CD4-positive, alpha-beta T cell (primary cell): ENCODE measurements around the gene PRR16. TPM values are rescaled to one million over a fixed set of nuclear protein-coding genes. Genes with fewer than 3 reads are reported as not detected.

Source experiments
- ATAC-seq: fragments of 200-7000 bp; cut with Tn5 transposase; one replicate; pipeline ENCODE4 v1.10.0; 2022; ENCODE audit warnings: mild to moderate bottlenecking; ENCODE audit not compliant: poor library complexity
- CTCF ChIA-PET: fragments of 350-600 bp; sonication (Branson Sonifier 250); formaldehyde crosslinking; loops from one replicate; lab custom pipeline; 2021; ENCODE audit warnings: antibody characterized with exemption, inconsistent platforms; lab: Charles Lee
- POLR2A ChIA-PET: fragments of 350-600 bp; sonication (Branson Sonifier 250); formaldehyde crosslinking; loops from one replicate; lab custom pipeline; 2021; ENCODE audit warnings: antibody characterized with exemption, inconsistent platforms; lab: Charles Lee
- DNase-seq, 14 experiments: peaks; one replicate each; pipeline ENCODE4 v3.0.0-alpha.2; 2013 to 2020; ENCODE audit warnings: mixed read lengths in 2 of 14
- H3K27ac ChIP-seq, 2 donors: one replicate each; pipeline versions ENCODE4 v1.5.1 to v1.7.0; 2013; ENCODE audit warnings: low read length in 2 of 2, low read depth in 1 of 2, mild to moderate bottlenecking in 1 of 2
- H3K27me3 ChIP-seq, 2 experiments: 1 replicate in 1 of 2; 2 replicates in 1 of 2; pipeline versions ENCODE4 v1.6.1 to v1.7.0; 2013; ENCODE audit warnings: low read length in 2 of 2, control low read depth in 1 of 2, mild to moderate bottlenecking in 1 of 2, moderate library complexity in 1 of 2; ENCODE audit not compliant: insufficient read depth in 2 of 2, control insufficient read depth in 1 of 2
- H3K36me3 ChIP-seq: one replicate; pipeline ENCODE4 v1.6.1; 2013; ENCODE audit warnings: low read length, control low read depth; ENCODE audit not compliant: insufficient read depth
- H3K4me1 ChIP-seq: one replicate; pipeline ENCODE4 v1.6.1; 2013; ENCODE audit warnings: low read length, control low read depth; ENCODE audit not compliant: insufficient read depth
- H3K4me3 ChIP-seq: one replicate; pipeline ENCODE4 v1.5.1; 2013; ENCODE audit warnings: mild to moderate bottlenecking, low read length, moderate library complexity
- H3K9me3 ChIP-seq, 2 experiments: 1 replicate in 1 of 2; 2 replicates in 1 of 2; pipeline versions ENCODE4 v1.6.1 to v1.7.0; 2013; ENCODE audit warnings: low read length in 2 of 2, mild to moderate bottlenecking in 2 of 2, control low read depth in 1 of 2, moderate library complexity in 1 of 2; ENCODE audit not compliant: control insufficient read depth in 1 of 2, insufficient read depth in 1 of 2
- H3K27ac Mint-ChIP-seq: one replicate; pipeline ENCODE4 v1.8.0; 2020; ENCODE audit warnings: mixed read lengths
- H3K27me3 Mint-ChIP-seq: one replicate; pipeline ENCODE4 v1.8.0; 2021; ENCODE audit warnings: mixed read lengths
- H3K36me3 Mint-ChIP-seq: one replicate; pipeline ENCODE4 v1.8.0; 2021; ENCODE audit warnings: low read depth, mixed read lengths
- H3K4me1 Mint-ChIP-seq: one replicate; pipeline ENCODE4 v1.8.0; 2021; ENCODE audit warnings: low read depth, mixed read lengths
- H3K4me3 Mint-ChIP-seq: one replicate; pipeline ENCODE4 v1.8.0; 2020; ENCODE audit warnings: mild to moderate bottlenecking, mixed read lengths
- H3K9me3 Mint-ChIP-seq: one replicate; pipeline ENCODE4 v1.8.0; 2020; ENCODE audit warnings: mixed read lengths
- intact Hi-C, 2 experiments: fragments of 100-400 bp; cut with DNase I in 1 of 2; cut with micrococcal nuclease in 1 of 2; formaldehyde crosslinking; loops; one replicate each; pipeline versions ENCODE4 v1.15.1 to v1.9.0; 2023 to 2025; cut with DNase I, micrococcal nuclease
- total RNA-seq, 174 experiments: library from RNA in 2 of 174; stranded (reverse) in 2 of 174; gene quantifications; one replicate each; pipeline ENCODE4 v1.2.3 and lab custom pipeline; 2021 to 2026
- TF ChIP-seq, protein P1 (sequence below): fragments of 200-600 bp; IDR thresholded peaks from one replicate; pipeline ENCODE4 v1.8.0; 2022; ENCODE audit warnings: antibody characterized with exemption, mild to moderate bottlenecking

PRR16 gene
- total RNA-seq, 2 experiments from 2014 or later, result not detected

DNA sequence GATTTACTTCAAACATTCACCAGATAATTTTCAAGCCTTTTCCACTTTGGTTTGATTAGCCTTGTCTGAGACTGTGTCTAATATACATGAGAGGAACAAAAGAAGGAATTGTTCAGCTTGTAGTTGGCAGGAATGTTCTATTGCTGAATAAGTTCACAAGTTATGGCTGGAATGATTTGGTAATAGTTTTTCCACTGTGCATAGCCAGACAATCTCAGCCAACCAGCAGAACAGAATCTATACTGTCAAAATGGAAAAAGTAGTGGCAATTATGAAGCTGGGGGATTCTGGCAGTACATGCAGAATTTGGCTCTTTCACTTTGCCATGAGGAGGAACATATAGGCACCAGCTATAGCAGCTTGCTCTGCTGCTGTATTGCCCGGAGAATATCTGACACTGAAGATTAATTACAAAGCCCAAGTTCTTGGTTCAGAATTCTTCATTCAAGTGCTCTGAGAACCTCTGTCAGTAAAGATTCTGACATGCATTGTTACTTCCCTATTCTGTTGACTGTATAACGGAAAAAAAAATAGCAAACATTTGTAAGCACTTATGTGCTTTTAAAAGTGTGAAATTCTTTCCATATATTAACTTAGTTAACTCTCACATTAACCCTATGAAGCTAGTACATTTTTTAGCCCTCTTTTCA, 150.6 kb downstream of the PRR16 start:
- Histone ChIP-seq H3K27ac (no peak overlapping the region), H3K4me3 (no peak overlapping the region), H3K36me3 (no peaks in the 10 kb centered on the region), H3K27me3 (no peaks in the 10 kb centered on the region), H3K4me1 (no peaks in the 10 kb centered on the region), H3K9me3 (peaks cover 0 to 8% of the 10 kb centered on the region in 2 experiments)
- Mint-ChIP-seq H3K27ac (no peak overlapping the region), H3K4me3 (no peak overlapping the region), H3K27me3 (no peaks in the 10 kb centered on the region), H3K9me3 (no peaks in the 10 kb centered on the region), H3K36me3 (no peaks in the 10 kb centered on the region), H3K4me1 (no peaks in the 10 kb centered on the region)
- TF ChIP-seq, protein P1, sequence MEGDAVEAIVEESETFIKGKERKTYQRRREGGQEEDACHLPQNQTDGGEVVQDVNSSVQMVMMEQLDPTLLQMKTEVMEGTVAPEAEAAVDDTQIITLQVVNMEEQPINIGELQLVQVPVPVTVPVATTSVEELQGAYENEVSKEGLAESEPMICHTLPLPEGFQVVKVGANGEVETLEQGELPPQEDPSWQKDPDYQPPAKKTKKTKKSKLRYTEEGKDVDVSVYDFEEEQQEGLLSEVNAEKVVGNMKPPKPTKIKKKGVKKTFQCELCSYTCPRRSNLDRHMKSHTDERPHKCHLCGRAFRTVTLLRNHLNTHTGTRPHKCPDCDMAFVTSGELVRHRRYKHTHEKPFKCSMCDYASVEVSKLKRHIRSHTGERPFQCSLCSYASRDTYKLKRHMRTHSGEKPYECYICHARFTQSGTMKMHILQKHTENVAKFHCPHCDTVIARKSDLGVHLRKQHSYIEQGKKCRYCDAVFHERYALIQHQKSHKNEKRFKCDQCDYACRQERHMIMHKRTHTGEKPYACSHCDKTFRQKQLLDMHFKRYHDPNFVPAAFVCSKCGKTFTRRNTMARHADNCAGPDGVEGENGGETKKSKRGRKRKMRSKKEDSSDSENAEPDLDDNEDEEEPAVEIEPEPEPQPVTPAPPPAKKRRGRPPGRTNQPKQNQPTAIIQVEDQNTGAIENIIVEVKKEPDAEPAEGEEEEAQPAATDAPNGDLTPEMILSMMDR, result no peak
- ATAC-seq (no peak), DNase-seq (no peak)
- POLR2A ChIA-PET, result no interaction called here
- CTCF ChIA-PET, result no interaction called here
- intact Hi-C loops, result no loop called here

DNA sequence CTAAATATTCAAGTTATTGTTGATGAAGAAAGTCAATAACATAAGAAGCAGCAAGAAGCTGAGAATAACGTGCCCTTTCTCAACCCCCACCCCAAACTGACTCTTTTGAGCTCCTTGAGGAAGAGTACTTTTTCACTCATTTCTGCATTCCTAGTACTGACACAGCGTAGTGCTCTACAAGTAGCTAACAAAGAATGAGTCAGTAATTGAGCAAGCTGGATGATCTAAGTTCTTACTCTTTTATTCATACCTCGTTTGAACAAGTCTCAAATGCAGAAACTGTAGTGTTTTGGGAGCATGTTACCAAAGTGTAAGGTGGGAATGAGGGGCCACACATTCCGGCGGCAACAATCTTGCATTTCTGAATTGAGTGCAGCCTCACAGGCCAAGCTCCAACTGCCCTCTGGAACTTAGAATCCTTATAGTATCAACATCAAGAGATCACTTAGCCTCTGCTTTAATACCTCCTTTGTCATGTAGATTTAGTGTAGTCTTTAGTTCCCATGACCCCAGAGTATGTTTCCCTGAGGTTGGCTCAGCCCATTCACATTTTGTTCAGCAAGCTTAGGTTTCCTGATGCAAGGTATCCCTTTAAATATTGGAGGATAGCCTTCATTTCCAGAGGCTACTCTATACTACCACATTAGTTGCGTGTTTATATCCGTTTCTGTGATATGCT, 152.0 kb downstream of the PRR16 start:
- H3K4me3 ChIP-seq, result no peak overlapping the region
- POLR2A ChIA-PET, result no interaction called here
- TF ChIP-seq, protein P1, result no peak
- peaks cover 0 to 8% of the 10 kb centered on the region in 2 experiments for H3K9me3 ChIP-seq
- no peak overlapping the region for H3K27ac Mint-ChIP-seq
- intact Hi-C loops, result no loop called here
- H3K36me3 Mint-ChIP-seq, result no peaks in the 10 kb centered on the region
- no peak for ATAC-seq
- no peaks in the 10 kb centered on the region for H3K9me3 Mint-ChIP-seq
- H3K4me1 Mint-ChIP-seq, result no peaks in the 10 kb centered on the region
- H3K27me3 ChIP-seq, result no peaks in the 10 kb centered on the region
- H3K27ac ChIP-seq, result no peak overlapping the region
- H3K27me3 Mint-ChIP-seq, result no peaks in the 10 kb centered on the region
- no peak for DNase-seq
- CTCF ChIA-PET, result no interaction called here
- no peak overlapping the region for H3K4me3 Mint-ChIP-seq
- no peaks in the 10 kb centered on the region for H3K4me1 ChIP-seq
- H3K36me3 ChIP-seq, result no peaks in the 10 kb centered on the region

DNA sequence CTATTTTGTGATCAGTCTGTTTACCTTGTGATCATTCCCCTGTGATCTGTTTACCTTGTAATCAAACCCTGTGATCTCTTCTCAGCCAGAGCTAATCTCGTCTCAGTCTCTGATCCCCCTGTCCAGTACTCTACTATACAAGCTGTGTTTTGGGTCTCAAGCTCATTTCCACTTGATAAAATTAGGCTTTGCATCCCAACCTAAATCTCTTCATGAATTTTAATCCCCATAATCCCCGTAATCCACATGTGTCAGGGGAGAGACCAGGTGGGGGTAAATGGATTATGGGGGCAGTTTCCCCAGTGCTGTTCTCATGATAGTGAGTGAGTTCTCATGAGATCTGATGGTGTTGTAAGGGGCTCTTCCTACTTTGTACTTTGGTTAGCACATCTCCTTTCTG, 157.2 kb downstream of the PRR16 start:
- no peaks in the 10 kb centered on the region for H3K36me3 Mint-ChIP-seq
- no peaks in the 10 kb centered on the region for H3K4me1 Mint-ChIP-seq
- POLR2A ChIA-PET, result no interaction called here
- Histone ChIP-seq H3K27ac (no peak overlapping the region), H3K4me1 (no peaks in the 10 kb centered on the region), H3K4me3 (no peak overlapping the region), H3K36me3 (no peaks in the 10 kb centered on the region), H3K9me3 (no peaks in the 10 kb centered on the region), H3K27me3 (no peaks in the 10 kb centered on the region)
- no peak overlapping the region for H3K27ac Mint-ChIP-seq
- H3K9me3 Mint-ChIP-seq, result peaks cover 3% of the 10 kb centered on the region
- DNase-seq (no peak), ATAC-seq (no peak)
- no peaks in the 10 kb centered on the region for H3K27me3 Mint-ChIP-seq
- H3K4me3 Mint-ChIP-seq, result no peak overlapping the region
- intact Hi-C loops, result no loop called here
- CTCF ChIA-PET, result no interaction called here
- TF ChIP-seq, protein P1, result no peak
